Transverse colon (tissue), 4 donors: ENCODE measurements around the gene ARL5B.

Source experiments
- POLR2A ChIP-seq: fragments of 450-650 bp; IDR thresholded peaks from one replicate; pipeline ENCODE4 v1.6.1; 2016; ENCODE audit warnings: antibody characterized with exemption, mild to moderate bottlenecking, moderate library complexity
- POLR2AphosphoS5 ChIP-seq, 3 donors: sonication (generic); formaldehyde crosslinking; IDR thresholded peaks; one replicate each; pipeline ENCODE4 v1.6.1; 2016; ENCODE audit warnings: antibody characterized with exemption in 3 of 3
- TF ChIP-seq, protein P1 (sequence below), 5 experiments: fragments of 200-600 bp in 3 of 5; fragments of 450-650 bp in 2 of 5; sonication (generic) in 3 of 5; IDR thresholded peaks; 1 replicate in 2 of 5; 2 replicates in 3 of 5; pipeline ENCODE4 v1.5.1; 2016 to 2017; ENCODE audit warnings: antibody characterized with exemption in 5 of 5, inconsistent platforms in 3 of 5, mild to moderate bottlenecking in 2 of 5, moderate library complexity in 1 of 5

DNA sequence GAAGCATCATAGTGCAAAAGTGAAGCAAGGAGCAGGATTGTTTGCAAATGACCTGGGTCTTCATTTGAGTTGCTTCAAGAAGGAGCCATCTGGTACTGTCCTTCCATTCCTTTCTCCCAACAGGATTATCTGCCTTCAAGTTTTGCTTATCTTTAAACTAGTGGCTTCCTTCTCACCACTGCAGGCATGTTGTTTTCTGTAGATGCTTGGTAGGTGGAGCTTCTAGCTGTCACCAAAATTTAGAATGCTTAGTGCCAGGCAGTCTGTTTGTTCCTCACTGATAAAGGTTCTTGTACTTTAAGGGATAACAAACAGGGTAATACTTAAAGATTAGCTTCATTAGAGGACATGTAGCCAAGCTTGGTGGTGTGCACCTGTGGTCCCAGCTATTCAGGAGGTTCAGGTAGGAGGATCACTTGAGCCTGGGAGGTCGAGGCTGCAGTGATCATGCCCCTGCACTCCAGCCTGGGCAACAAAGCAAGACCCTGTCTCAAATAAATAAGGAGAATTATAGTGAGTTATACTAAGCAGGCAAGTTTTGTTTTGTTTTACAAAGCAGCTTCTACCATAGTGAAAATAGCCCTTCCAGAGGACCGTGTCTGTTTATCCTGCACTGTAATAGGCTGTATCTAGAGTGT is 5.7 kb downstream of the ARL5B start:
- TF ChIP-seq, protein P1, sequence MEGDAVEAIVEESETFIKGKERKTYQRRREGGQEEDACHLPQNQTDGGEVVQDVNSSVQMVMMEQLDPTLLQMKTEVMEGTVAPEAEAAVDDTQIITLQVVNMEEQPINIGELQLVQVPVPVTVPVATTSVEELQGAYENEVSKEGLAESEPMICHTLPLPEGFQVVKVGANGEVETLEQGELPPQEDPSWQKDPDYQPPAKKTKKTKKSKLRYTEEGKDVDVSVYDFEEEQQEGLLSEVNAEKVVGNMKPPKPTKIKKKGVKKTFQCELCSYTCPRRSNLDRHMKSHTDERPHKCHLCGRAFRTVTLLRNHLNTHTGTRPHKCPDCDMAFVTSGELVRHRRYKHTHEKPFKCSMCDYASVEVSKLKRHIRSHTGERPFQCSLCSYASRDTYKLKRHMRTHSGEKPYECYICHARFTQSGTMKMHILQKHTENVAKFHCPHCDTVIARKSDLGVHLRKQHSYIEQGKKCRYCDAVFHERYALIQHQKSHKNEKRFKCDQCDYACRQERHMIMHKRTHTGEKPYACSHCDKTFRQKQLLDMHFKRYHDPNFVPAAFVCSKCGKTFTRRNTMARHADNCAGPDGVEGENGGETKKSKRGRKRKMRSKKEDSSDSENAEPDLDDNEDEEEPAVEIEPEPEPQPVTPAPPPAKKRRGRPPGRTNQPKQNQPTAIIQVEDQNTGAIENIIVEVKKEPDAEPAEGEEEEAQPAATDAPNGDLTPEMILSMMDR (IDR thresholded peaks at IDR 0.05) = no peak
- TF ChIP-seq POLR2A = no peak
- TF ChIP-seq POLR2AphosphoS5 (IDR thresholded peaks at IDR 0.05) = no peak
